HG03175 (cell line): ENCODE measurements around the gene FKBP3.
A peak's percentile ranks its signal among the peaks of the same experiment; 100 is the strongest.
"Not testable (repeated sequence)": the region's sequence is repeated elsewhere in the genome, so short reads cannot be mapped to it uniquely, and the experiment has no call there.

Experiments
- ATAC-seq: cut with Tn5 transposase; IDR thresholded peaks from one replicate; pipeline ENCODE4 v1.9.1; 2021; ENCODE audit warnings: mild to moderate bottlenecking, moderate library complexity; ENCODE audit not compliant: unreplicated experiment

Gene FKBP3

GRCh38 chr14:45114327-45114726, 20.0 kb downstream of the FKBP3 start:
- no peak for ATAC-seq

DNA sequence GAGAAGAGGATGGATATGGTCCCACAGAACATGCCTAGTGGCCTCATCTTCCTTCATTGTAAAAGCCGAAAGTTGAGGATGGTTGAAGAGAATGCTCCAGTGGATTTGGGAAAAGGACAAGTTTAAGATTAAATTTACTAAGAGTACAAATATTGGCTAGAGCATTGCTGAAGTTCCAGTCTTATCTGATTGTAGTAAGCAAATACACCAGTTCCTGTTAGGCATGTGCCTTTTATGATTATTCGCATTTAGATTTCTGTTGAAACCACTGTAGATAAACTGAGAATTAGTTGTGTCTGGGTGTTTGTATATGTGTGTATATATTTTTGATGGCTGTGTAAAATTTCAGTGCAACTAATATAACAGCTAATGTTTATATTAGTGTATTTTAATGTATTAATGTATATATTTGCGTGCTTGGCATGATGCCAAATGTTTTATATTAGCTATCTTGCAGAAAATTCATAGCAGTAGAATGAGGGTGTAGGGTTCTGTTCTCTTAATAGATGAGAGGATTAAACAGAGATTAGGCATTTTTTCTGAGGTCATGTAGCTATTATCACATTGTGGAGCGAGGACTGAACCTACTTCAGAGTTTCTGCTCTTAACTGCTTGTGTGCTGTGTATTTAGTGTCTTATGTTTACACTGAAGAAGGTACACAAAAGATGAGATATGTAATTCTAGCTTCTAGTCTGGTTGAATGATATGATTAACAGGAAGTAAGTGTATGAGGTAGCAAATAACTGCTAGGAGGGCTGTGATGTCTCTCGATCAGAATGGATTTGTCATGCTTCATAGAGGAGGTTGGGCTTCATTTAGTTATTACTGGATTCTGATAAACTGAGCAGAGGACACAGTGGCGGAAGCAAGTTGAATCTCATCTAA, 21.1 kb downstream of the FKBP3 start:
- ATAC-seq: no peak

- ATAC-seq: no peak
These were observed 29.7 kb downstream of the FKBP3 start for GRCh38 chr14:45104561-45104960.

DNA sequence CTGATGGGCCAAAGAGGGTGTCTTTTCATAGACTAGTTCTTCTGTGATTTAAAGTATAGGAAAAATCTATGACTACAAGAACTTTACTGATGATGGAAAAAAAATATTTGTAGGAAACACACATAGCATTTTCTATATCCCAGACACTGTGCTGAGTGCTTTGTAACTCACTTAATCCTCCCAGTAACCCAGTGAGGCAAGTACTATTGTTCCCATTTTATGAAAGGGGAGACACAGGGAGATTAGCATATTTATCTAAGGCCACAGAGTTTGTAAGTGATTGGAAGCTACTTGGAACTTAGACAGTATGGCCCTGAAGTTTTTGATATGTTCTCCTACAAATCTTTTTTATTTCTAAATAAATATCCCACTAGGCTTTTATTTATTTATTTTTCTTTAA, 30.5 kb downstream of the FKBP3 start:
- no peak for ATAC-seq

GRCh38 chr14:45096218-45096617, 38.1 kb downstream of the FKBP3 start:
- no peak for ATAC-seq

GRCh38 chr14:45095143-45095542, 39.1 kb downstream of the FKBP3 start:
- no peak for ATAC-seq

- ATAC-seq: no peak
These were observed 40.0 kb downstream of the FKBP3 start for GRCh38 chr14:45094275-45094674.

DNA sequence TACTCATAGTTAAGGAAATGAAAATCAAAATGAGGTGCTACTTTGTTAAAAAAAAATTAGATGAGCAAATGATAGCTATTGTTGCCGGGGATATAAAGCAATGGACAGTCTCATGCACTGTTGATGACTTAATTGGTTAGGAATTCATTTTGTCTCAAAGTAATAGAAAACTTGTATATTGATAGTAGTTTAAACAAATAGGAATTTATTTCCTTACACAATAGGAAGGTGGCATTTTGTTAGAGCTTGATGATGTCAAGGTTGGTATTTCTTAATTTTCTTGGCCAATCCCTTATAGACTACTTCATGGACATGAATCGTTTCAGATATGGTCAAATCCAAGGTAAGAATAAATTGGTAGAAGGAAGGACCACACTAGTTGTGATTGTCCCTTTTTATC, 42.6 kb downstream of the FKBP3 start:
- ATAC-seq: no peak

DNA sequence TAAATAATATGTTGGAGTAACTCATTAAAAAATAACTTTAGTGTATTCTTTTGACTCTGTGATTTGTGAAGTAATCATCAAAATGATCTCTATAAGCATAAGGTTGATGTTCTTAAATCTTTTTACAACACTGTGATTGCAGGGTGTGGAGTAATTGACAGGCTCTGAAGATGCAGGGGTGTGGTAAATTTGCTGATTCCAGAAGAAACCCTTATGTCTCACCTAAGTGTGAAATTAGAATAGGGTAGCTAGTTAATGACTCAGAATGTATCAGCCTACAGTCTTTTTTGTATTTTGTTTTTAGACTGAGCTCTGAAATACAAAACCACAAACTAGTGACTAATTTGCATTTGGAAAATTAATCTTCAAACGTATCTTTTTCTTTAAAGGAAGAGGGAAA, 44.5 kb downstream of the FKBP3 start:
- peak; percentile 82 for ATAC-seq

- ATAC-seq: no peak
These were observed 49.3 kb downstream of the FKBP3 start for GRCh38 chr14:45084946-45085346.

GRCh38 chr14:45083976-45084722, 50.1 kb downstream of the FKBP3 start, which contains the start of gene PRPF39:
PRPF39 (plus strand) TSS chr14:45084116; CDS start chr14:45095240, 11,124 bp downstream.
- peak; percentile 97 for ATAC-seq

DNA sequence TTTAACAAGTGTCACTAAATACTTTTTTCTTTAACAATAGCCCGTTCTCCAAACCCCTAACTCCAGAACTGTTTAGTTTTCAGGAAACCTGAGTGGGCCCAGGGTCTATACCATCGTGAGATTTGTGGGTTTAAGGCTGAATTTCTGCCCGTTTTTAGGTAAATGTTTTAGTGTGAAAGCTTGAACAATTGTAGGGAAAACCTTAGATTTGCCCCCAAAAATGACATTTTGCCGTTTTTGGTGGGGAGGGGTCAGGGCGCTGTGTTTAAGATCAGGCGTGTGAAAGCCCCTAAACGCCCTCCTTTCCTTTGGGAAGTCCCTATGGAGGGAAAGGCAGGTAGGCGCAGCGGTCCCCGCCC, 50.7 kb downstream of the FKBP3 start:
- peak; percentile 8 for ATAC-seq

DNA sequence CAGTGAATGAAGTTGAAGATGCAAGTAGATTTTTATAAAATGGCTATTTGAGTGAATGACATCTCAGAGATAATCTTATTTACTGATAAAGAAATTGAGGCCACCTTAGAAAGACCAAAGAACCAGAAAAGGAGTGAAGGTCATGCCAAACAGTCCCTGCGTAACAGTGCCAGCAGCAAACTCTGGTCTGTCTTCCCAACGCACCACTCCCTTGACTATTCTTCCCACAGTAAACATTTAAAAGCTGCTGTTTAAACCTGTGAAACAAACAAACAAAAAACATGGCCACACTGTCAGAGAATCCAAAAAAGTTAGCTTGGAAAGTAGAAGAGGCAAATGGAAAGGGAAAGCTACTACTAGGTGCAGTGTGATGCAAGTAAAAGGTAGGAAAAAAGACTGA, 51.9 kb downstream of the FKBP3 start:
- no peak for ATAC-seq

GRCh38 chr14:45081096-45081495, 53.2 kb downstream of the FKBP3 start:
- ATAC-seq: not testable (repeated sequence)

GRCh38 chr14:45080416-45080968, 53.8 kb downstream of the FKBP3 start:
- ATAC-seq: not testable (repeated sequence)

DNA sequence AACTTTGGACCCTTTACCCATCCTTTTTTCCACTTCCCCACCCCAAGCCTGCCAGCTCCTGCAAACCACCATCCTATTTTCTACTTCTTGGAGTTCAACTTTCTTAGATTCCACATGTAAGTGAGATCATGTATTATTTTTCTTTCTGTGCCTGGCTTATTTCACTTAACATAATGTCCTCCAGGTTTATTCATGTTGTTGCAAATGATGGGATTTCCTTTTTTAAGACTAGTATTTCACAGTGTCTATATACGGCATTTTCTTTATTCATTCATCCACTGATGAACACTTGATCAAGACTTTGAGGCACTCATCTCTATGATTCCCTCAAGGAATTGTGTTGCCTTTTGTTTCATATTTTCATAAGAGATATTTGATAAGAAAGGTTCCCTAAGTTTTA, 56.0 kb downstream of the FKBP3 start:
- ATAC-seq: no peak

DNA sequence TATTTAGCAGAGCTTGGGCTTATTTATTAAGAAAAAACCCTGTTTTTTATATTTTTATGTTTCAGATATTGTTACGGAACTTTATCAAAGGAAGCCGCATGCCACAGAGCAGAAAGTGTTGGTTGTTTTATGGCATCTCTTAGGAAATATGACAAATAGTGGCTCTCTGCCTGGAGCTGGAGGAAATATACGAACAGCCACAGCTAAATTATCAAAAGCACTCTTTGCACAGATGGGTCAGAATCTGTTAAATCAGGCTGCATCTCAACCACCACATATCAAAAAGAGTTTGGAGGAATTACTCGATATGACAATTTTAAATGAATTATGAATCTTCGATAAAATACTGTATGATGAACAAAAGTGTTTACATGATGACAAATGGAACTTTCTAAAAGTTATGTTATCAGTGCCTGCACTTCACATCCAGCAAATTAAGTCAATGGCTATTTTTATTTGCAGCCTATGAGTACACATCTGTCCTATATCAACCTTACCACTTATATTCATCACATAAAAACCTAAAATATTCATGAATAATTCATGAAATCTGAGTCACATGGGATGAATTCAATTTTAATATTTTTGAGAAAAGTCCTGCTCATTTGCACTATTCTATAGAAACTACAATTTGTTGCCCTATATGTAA, 60.9 kb downstream of the FKBP3 start:
- no peak for ATAC-seq

DNA sequence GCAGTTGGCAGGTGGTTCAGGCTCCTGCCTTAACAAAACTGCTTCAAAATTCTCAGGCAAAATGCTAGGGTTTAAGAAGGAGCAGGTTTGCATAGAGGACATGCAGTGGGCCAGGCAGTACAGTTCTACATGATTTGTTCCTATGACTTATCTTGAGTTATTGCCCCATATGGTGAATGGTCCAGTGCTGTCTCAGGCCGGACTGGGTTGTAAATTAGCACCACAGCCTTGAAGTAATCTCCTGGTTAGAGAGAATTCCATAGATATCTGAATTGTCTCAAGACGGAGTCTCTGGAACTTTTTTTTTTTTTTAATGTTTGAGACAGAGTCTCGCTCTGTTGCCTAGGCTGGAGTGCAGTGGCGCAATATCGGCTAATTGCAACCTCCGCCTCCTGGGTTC, 62.2 kb downstream of the FKBP3 start:
- ATAC-seq: no peak

DNA sequence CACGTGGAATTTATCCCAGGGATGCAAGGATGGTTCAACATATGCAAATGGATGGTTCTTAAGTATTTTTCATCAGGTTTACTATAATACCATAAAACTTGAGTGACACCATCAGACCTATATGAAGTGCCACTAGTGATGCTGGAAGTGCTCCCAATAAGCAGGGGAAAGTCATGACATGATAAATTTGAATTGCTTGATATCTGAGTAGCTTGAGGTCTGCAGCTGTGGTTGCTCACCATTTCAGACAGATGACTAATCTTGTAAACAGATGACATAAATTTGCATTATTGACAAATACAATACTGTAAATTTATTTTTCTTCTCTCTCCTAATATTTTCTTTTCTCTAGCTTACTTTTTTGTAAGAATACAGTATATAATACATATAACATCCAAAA, 64.1 kb downstream of the FKBP3 start:
- ATAC-seq: no peak

- ATAC-seq: no peak
These were observed 65.9 kb downstream of the FKBP3 start for GRCh38 chr14:45068396-45068795.

GRCh38 chr14:45066667-45067066, 67.6 kb downstream of the FKBP3 start:
- no peak for ATAC-seq
